HCT116 (cell line): ENCODE measurements around the gene TMOD1. TPM values are rescaled to one million over a fixed set of nuclear protein-coding genes. Genes with fewer than 3 reads are reported as not detected.

ENCODE experiments used
- ATAC-seq: fragments of 200-7000 bp; cut with Tn5 transposase; 2 replicates; pipeline ENCODE4 v1.9.1; 2020; ENCODE audit warnings: mild to moderate bottlenecking, moderate library complexity
- BruUV-seq: library from RNA; stranded (reverse); fragments of 400-500 nt; replicated peaks from 2 replicates; lab custom pipeline; 2021; lab: Mats Ljungman, UMichigan
- CTCF ChIA-PET: fragments of 300-600 bp; sonication (Branson Sonifier 250); formaldehyde crosslinking; loops from one replicate; lab custom pipeline; 2021; ENCODE audit warnings: antibody characterized with exemption; lab: Charles Lee
- POLR2A ChIA-PET: fragments of 300-600, 350-600 bp; sonication (Branson Sonifier 250); formaldehyde crosslinking; loops from one replicate; lab custom pipeline; 2021; ENCODE audit warnings: antibody characterized with exemption; lab: Charles Lee
- RAD21 ChIA-PET, 2 experiments: fragments of 300-600 bp; sonication (Branson Sonifier 250); formaldehyde crosslinking; loops; one replicate each; lab custom pipeline; 2023; ENCODE audit warnings: low total read pairs in 2 of 2; ENCODE audit not compliant: uncharacterized antibody in 2 of 2, unreplicated experiment in 2 of 2, low non-redundant PET in 1 of 2; lab: Charles Lee
- DNase-seq: peaks from one replicate; pipeline ENCODE4 v3.0.0-alpha.2; 2010; ENCODE audit warnings: low read depth, low spot score
- H2AFZ ChIP-seq: fragments of 200-600 bp; shearing (Covaris generic), sonication (generic); 2 replicates; pipeline ENCODE4 v1.6.1; 2017; ENCODE audit warnings: low read depth, mixed run types, mixed read lengths, antibody characterized with exemption, low read length; ENCODE audit not compliant: poor library complexity, severe bottlenecking
- H3K27ac ChIP-seq: 2 replicates; pipeline ENCODE4 v1.5.1; 2012; ENCODE audit warnings: low read depth, low read length
- H3K27me3 ChIP-seq: fragments of 200-600 bp; sonication (generic); 2 replicates; pipeline ENCODE4 v1.6.1; 2016; ENCODE audit warnings: mixed run types, low read length, mixed read lengths; ENCODE audit not compliant: insufficient read depth
- H3K36me3 ChIP-seq, 2 experiments: fragments of 200-500 bp in 1 of 2; fragments of 200-600 bp in 1 of 2; sonication (Bioruptor generic) in 1 of 2; sonication (generic) in 1 of 2; 2 replicates each; pipeline versions ENCODE4 v1.5.1 to v1.6.1; 2014 to 2016; ENCODE audit warnings: low read length in 2 of 2, inconsistent platforms in 1 of 2, mixed read lengths in 1 of 2, mixed run types in 1 of 2; ENCODE audit not compliant: insufficient read depth in 2 of 2, control insufficient read depth in 1 of 2
- H3K4me1 ChIP-seq, 2 experiments: fragments of 200-600 bp in 1 of 2; sonication (generic) in 1 of 2; 2 replicates each; pipeline versions ENCODE4 v1.5.1 to v1.6.1; 2012 to 2017; ENCODE audit warnings: low read length in 2 of 2, inconsistent platforms in 1 of 2, mild to moderate bottlenecking in 1 of 2, mixed read lengths in 1 of 2, mixed run types in 1 of 2, moderate library complexity in 1 of 2; ENCODE audit not compliant: insufficient read depth in 2 of 2, control insufficient read depth in 1 of 2
- H3K4me2 ChIP-seq: fragments of 200-600 bp; sonication (generic); 2 replicates; pipeline ENCODE4 v1.6.1; 2017; ENCODE audit warnings: mixed run types, low read length, mixed read lengths
- H3K4me3 ChIP-seq, 2 experiments: fragments of 200-600 bp in 1 of 2; sonication (generic) in 1 of 2; replicated peaks in 1 of 2; 2 replicates each; pipeline ENCODE4 v1.5.1; 2011 to 2016; ENCODE audit warnings: low read length in 2 of 2, control low read depth in 1 of 2, low read depth in 1 of 2, mild to moderate bottlenecking in 1 of 2, mixed read lengths in 1 of 2, mixed run types in 1 of 2
- H3K79me2 ChIP-seq: fragments of 200-600 bp; sonication (generic); 2 replicates; pipeline ENCODE4 v1.6.1; 2017; ENCODE audit warnings: mild to moderate bottlenecking, mixed run types, low read length, moderate library complexity, mixed read lengths; ENCODE audit not compliant: insufficient read depth
- H3K9ac ChIP-seq: fragments of 200-600 bp; sonication (generic); 2 replicates; pipeline ENCODE4 v1.6.1; 2016; ENCODE audit warnings: low read length, mixed read lengths
- H3K9me2 ChIP-seq: fragments of 200-600 bp; sonication (generic), shearing (Covaris generic); 2 replicates; pipeline ENCODE4 v1.6.1; 2017; ENCODE audit warnings: mixed run types, mild to moderate bottlenecking, moderate library complexity; ENCODE audit not compliant: insufficient read depth
- H3K9me3 ChIP-seq, 2 experiments: fragments of 200-500 bp in 1 of 2; fragments of 200-600 bp in 1 of 2; sonication (Bioruptor generic) in 1 of 2; sonication (generic) in 1 of 2; 2 replicates each; pipeline ENCODE4 v1.6.1; 2014 to 2017; ENCODE audit warnings: low read length in 2 of 2, mixed read lengths in 2 of 2, inconsistent platforms in 1 of 2, low read depth in 1 of 2, mild to moderate bottlenecking in 1 of 2, mixed run types in 1 of 2, moderate library complexity in 1 of 2; ENCODE audit not compliant: control insufficient read depth in 1 of 2, insufficient read depth in 1 of 2
- H4K20me1 ChIP-seq: fragments of 200-600 bp; sonication (generic), shearing (Covaris generic); 2 replicates; pipeline ENCODE4 v1.6.1; 2017; ENCODE audit warnings: mixed run types, mild to moderate bottlenecking, moderate library complexity; ENCODE audit not compliant: insufficient read depth
- ATF3 ChIP-seq: IDR thresholded peaks from 2 replicates; pipeline ENCODE4 v1.6.1; 2012
- CEBPB ChIP-seq: IDR thresholded peaks from 2 replicates; pipeline ENCODE4 v1.6.1; 2012; ENCODE audit warnings: low read depth
- CTCF ChIP-seq, 3 experiments: fragments of 200-600 bp in 1 of 3; sonication (generic) in 1 of 3; IDR thresholded peaks in 2 of 3; conservative IDR thresholded peaks in 1 of 3; 2 replicates each; pipeline ENCODE4 v1.5.1; 2012 to 2017; ENCODE audit warnings: low read depth in 2 of 3, low read length in 2 of 3, antibody characterized with exemption in 1 of 3, borderline replicate concordance in 1 of 3, control low read depth in 1 of 3, mild to moderate bottlenecking in 1 of 3, mixed read lengths in 1 of 3, mixed run types in 1 of 3, moderate library complexity in 1 of 3; ENCODE audit not compliant: insufficient read depth in 1 of 3
- EGR1 ChIP-seq: IDR thresholded peaks from 2 replicates; pipeline ENCODE4 v1.6.1; 2012; ENCODE audit warnings: low read depth
- FOSL1 ChIP-seq: IDR thresholded peaks from 2 replicates; pipeline ENCODE4 v1.6.1; 2012; ENCODE audit warnings: low read depth
- JUND ChIP-seq: IDR thresholded peaks from 2 replicates; pipeline ENCODE4 v1.6.1; 2012
- POLR2A ChIP-seq: IDR thresholded peaks from 2 replicates; pipeline ENCODE4 v1.7.0; 2011; ENCODE audit warnings: borderline replicate concordance; ENCODE audit not compliant: insufficient read depth, insufficient read length; ENCODE audit errors: extremely low read depth
- POLR2AphosphoS5 ChIP-seq: IDR thresholded peaks from 2 replicates; pipeline ENCODE4 v1.6.1; 2011; ENCODE audit warnings: mild to moderate bottlenecking, low read depth, low read length, moderate library complexity
- SIN3A ChIP-seq: IDR thresholded peaks from 2 replicates; pipeline ENCODE4 v1.6.1; 2012; ENCODE audit warnings: low read depth
- SP1 ChIP-seq: IDR thresholded peaks from 2 replicates; pipeline ENCODE4 v1.6.1; 2012; ENCODE audit warnings: low read depth
- SRF ChIP-seq: IDR thresholded peaks from 2 replicates; pipeline ENCODE4 v1.6.1; 2012; ENCODE audit warnings: low read depth
- TCF7L2 ChIP-seq: IDR thresholded peaks from 2 replicates; pipeline ENCODE4 v1.7.0; 2011; ENCODE audit warnings: borderline replicate concordance, inconsistent platforms; ENCODE audit not compliant: insufficient read depth, insufficient read length; ENCODE audit errors: extremely low read depth
- YY1 ChIP-seq: IDR thresholded peaks from 2 replicates; pipeline ENCODE4 v1.6.1; 2011; ENCODE audit warnings: low read length, low read depth, moderate library complexity, mild to moderate bottlenecking; ENCODE audit not compliant: insufficient replicate concordance; ENCODE audit errors: extremely low read depth
- ZFX ChIP-seq: fragments of 450-650 bp; IDR thresholded peaks from 2 replicates; pipeline ENCODE4 v1.6.1; 2017
- intact Hi-C: fragments of 100-400 bp; cut with micrococcal nuclease; formaldehyde crosslinking; loops from 2 replicates; pipeline ENCODE4 v1.10.0; 2022
- total RNA-seq: library from RNA; stranded (reverse); gene quantifications from one replicate; pipeline ENCODE4 v1.2.1, GENCODE V29; 2021; ENCODE audit not compliant: unreplicated experiment
- TF ChIP-seq, protein P1 (sequence below): IDR thresholded peaks from 2 replicates; pipeline ENCODE4 v1.6.1; 2012; ENCODE audit warnings: low read depth

The TMOD1 gene
- total RNA-seq, 1 experiment from 2014 or later = 4.4 TPM

DNA sequence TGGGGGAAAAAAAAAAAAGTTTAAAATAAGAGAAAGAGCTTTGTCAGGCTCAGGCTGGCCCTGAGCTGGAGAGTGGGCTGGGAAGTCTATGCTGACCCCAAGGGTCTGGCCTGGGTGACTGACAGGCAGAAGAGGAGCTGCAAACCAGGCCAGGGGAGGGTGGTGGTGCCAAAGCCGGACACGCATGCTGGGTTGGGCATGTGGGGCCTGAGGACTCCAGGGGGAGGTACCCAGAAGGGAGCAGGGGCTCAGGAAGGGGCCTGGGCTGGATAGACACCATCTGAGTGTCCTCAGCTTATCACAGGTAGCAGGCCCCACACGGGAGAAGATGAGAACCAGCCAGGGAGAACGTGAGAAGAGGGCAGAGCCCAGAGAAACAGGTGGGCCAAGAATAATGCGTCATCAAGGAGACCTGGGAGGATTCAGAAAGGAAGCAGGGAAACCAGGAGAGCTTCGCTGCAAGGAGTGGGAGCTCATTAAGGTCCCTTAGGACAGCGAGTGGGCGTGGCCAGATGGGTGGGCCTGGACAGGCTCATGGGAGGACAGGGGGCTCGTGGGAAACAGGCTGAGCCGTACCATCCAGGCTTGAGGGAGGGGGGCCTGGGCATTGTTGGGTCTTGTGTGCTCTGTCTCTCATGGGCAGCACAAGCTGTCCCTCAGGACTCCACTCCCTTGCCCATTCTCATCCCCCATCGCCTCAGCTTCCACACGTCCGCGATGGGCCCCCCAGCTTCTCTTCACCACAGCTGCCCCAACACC lies 16.0 kb downstream of the TMOD1 start (continued):
- no peak for TF ChIP-seq SP1

DNA sequence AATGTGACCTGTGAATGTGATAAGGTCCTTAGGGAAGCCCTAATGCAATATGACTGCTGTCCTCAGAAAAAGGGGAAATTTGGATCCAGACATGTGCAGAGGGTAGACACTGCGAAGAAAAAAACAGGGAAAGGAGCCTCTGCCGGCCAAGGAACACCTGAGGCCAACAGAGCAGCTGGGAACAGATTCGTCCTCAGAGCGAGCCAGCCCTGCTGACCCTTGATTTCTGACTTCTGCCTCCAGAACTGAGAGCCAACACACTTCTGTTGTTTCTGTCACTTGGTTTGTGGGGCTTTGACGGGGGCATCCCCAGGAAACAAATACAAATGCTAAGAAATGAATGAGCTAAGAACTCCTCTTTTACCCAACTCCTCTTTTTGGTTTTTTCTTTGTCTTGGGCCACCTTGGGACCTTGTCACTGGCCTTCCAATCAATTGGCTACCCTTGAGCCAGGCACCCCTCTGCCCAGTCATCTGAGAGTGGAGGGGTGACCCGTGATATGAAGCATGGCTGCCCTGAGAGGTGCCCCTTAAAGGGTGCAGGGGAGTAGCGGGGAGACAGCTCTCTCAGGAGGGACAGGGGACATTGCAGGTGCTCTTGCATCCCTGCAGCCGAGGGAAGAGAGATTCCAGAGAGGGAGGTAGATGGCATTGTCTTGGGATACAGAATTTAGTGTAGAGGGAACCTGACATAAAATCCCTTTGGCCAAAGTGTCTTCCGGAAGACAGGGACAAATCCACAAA lies 16.9 kb downstream of the TMOD1 start:
- H2AFZ ChIP-seq = no peak overlapping the region
- BruUV-seq = no TSS peak
- no peak overlapping the region for H3K9ac ChIP-seq
- TF ChIP-seq FOSL1 (no peak), YY1 (no peak), CEBPB (no peak), SIN3A (no peak), POLR2A (no peak), JUND (no peak), ZFX (no peak), SRF (no peak), ATF3 (no peak), SP1 (no peak), TCF7L2 (no peak), CTCF (IDR thresholded peaks at IDR 0.05 in 2 of 3, conservative IDR thresholded peaks at IDR 0.05 in 1 of 3; ENCODE audit: borderline replicate concordance in 1 of 3, insufficient read depth in 1 of 3, low read depth in 2 of 3, low read length in 2 of 3) (no peak), POLR2AphosphoS5 (no peak), EGR1 (no peak)
- TF ChIP-seq, protein P1, sequence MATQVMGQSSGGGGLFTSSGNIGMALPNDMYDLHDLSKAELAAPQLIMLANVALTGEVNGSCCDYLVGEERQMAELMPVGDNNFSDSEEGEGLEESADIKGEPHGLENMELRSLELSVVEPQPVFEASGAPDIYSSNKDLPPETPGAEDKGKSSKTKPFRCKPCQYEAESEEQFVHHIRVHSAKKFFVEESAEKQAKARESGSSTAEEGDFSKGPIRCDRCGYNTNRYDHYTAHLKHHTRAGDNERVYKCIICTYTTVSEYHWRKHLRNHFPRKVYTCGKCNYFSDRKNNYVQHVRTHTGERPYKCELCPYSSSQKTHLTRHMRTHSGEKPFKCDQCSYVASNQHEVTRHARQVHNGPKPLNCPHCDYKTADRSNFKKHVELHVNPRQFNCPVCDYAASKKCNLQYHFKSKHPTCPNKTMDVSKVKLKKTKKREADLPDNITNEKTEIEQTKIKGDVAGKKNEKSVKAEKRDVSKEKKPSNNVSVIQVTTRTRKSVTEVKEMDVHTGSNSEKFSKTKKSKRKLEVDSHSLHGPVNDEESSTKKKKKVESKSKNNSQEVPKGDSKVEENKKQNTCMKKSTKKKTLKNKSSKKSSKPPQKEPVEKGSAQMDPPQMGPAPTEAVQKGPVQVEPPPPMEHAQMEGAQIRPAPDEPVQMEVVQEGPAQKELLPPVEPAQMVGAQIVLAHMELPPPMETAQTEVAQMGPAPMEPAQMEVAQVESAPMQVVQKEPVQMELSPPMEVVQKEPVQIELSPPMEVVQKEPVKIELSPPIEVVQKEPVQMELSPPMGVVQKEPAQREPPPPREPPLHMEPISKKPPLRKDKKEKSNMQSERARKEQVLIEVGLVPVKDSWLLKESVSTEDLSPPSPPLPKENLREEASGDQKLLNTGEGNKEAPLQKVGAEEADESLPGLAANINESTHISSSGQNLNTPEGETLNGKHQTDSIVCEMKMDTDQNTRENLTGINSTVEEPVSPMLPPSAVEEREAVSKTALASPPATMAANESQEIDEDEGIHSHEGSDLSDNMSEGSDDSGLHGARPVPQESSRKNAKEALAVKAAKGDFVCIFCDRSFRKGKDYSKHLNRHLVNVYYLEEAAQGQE = no peak
- no peaks in the 10 kb centered on the region for H3K36me3 ChIP-seq
- CTCF ChIA-PET = interaction anchor here (0.6 to 1.1 kb wide), 3 partner anchors 17 to 80 kb away, joined by 3 to 5 read pairs (median 4); partner anchors contain the start of gene TMOD1
- no peak for ATAC-seq
- no peak overlapping the region for H3K27ac ChIP-seq
- no peak overlapping the region for H3K4me3 ChIP-seq
- no peaks in the 10 kb centered on the region for H3K27me3 ChIP-seq
- no peaks in the 10 kb centered on the region for H3K9me3 ChIP-seq
- H3K4me1 ChIP-seq = peaks cover 0 to 12% of the 10 kb centered on the region in 2 experiments; a peak in 2 of 4 replicates
- RAD21 ChIA-PET = no interaction called here
- no peaks in the 10 kb centered on the region; the same call in 1 of the 2 replicates for H4K20me1 ChIP-seq
- intact Hi-C loops = no loop called here
- no peak for DNase-seq
- H3K79me2 ChIP-seq = no peaks in the 10 kb centered on the region
- POLR2A ChIA-PET = interaction anchor here (1.1 kb wide), 1 partner anchor 115 kb away, joined by 3 read pairs; the partner anchor contains the start of genes NCBP1 and TSTD2
- peak overlapping the region; percentile 27 for H3K4me2 ChIP-seq
- H3K9me2 ChIP-seq = no peaks in the 10 kb centered on the region
